ENCODE measurements around the gene DBI.
A peak's percentile ranks its signal among the peaks of the same experiment; 100 is the strongest.
"Not testable (repeated sequence)": the region's sequence is repeated elsewhere in the genome, so short reads cannot be mapped to it uniquely, and the experiment has no call there.

The DBI gene

DNA sequence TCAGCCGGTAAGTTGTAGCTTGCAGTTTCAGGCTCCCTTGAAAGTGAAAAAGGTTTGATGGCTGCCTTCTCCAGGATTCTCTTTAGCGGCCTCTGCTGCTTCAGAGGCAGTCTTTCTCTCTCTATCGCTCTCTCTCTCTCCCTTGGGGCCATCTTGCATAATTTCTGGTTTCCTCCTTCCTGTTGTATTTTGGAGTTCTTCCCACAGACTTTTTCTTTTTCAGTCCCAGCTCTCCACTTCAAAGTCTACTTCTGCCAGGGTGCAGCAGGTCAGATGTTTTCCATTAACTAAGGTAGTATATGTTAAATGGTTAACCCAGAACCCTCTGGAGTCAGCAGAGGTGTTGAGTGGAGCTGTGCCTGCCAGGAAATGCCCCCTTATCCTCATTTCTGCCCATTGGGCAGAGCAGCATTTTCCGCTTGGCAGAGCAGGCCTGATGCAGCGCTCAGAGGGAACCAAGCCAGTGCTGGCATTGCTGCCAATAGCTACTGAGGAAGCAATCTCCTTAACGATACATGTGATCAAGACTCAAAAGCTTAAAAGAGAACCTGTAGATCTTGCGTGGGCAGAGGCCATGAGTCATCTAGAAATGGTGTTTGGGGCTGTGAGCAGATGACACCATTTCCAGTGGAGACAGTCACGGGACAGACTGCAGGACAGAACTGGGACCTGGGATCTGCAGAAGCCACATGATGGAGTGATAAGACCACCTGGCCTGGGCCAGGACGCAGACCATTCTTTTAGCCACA is 20.8 kb downstream of the DBI start:
- peak; percentile 55 for DNase-seq (ENCODE audit: low read depth)
- TF ChIP-seq, protein P1, sequence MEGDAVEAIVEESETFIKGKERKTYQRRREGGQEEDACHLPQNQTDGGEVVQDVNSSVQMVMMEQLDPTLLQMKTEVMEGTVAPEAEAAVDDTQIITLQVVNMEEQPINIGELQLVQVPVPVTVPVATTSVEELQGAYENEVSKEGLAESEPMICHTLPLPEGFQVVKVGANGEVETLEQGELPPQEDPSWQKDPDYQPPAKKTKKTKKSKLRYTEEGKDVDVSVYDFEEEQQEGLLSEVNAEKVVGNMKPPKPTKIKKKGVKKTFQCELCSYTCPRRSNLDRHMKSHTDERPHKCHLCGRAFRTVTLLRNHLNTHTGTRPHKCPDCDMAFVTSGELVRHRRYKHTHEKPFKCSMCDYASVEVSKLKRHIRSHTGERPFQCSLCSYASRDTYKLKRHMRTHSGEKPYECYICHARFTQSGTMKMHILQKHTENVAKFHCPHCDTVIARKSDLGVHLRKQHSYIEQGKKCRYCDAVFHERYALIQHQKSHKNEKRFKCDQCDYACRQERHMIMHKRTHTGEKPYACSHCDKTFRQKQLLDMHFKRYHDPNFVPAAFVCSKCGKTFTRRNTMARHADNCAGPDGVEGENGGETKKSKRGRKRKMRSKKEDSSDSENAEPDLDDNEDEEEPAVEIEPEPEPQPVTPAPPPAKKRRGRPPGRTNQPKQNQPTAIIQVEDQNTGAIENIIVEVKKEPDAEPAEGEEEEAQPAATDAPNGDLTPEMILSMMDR (IDR thresholded peaks at IDR 0.05; ENCODE audit: control insufficient read depth, insufficient read depth, low read depth, low read length, missing control alignments), result peak; percentile 49
- H3K4me3 ChIP-seq (ENCODE audit: control insufficient read depth, low read depth, low read length), result no peak overlapping the region

DNA sequence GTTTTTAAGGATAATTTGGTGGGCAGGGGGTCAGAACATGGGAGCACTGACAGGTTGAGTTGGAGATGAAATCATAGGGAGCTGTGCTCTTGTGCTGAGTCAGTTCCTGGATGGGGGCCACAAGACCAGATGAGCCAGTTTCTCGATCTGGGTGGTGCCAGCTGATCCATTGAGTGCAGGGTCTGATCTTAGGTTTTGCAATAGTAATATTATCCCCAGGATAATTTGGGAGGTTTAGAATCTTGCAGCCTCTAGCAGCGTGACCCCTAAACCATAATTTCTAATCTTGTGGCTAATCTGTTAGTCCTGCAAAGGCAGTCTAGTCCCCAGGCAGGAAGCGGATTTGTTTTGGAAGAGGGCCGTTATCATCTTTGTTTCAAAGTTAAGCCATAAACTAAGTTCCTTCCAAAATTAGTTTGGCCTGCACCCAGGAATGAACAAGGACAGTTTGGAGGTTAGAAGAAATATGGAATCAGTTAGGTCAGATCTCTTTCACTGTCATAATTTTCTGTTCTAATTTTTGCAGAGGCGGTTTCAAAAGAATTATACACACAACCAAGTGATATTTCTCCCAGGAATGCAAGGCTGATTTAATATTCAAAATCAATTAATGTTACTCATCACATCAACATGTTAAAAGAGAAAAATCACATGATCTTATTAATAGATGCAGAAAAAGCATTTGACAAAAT is 23.0 kb downstream of the DBI start:
- TF ChIP-seq, protein P1 (IDR thresholded peaks at IDR 0.05; ENCODE audit: control insufficient read depth, insufficient read depth, low read depth, low read length, missing control alignments), result no peak
- H3K4me3 ChIP-seq (ENCODE audit: control insufficient read depth, low read depth, low read length), result no peak overlapping the region
- DNase-seq (ENCODE audit: low read depth), result peak; percentile 24

- no peak for DNase-seq (ENCODE audit: low read depth)
- H3K4me3 ChIP-seq (ENCODE audit: control insufficient read depth, low read depth, low read length), result no peak overlapping the region
- TF ChIP-seq, protein P1 (IDR thresholded peaks at IDR 0.05; ENCODE audit: control insufficient read depth, insufficient read depth, low read depth, low read length, missing control alignments), result no peak
Observed at GRCh38 chr2:119393971-119394748, 27.4 kb downstream of the DBI start.

DNA sequence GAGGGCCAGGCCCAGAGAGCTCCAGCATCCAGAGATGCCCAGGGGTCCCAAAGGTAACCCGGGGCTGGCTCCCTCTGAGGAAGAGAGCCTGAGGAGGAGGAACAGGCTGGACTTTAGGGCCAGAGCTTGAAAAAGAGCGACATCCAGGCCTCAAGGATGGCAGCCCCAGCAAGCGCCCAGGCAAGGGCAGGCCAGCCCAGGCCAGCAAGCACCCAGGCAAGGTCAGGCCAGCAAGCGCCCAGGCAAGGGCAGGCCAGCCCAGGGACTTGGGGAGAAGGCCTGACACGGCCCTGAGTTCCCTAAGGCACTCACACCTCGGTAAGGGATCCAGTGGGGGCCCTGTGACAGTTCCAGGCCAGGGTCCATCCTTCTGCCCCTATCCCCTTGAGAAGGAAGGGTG is 30.4 kb downstream of the DBI start:
- H3K4me3 ChIP-seq (ENCODE audit: control insufficient read depth, low read depth, low read length), result no peak overlapping the region
- TF ChIP-seq, protein P1 (IDR thresholded peaks at IDR 0.05; ENCODE audit: control insufficient read depth, insufficient read depth, low read depth, low read length, missing control alignments), result no peak
- no peak for DNase-seq (ENCODE audit: low read depth)

GRCh38 chr2:119402106-119402505 is 35.3 kb downstream of the DBI start:
- no peak overlapping the region for H3K4me3 ChIP-seq (ENCODE audit: control insufficient read depth, low read depth, low read length)
- no peak for DNase-seq (ENCODE audit: low read depth)
- TF ChIP-seq, protein P1 (IDR thresholded peaks at IDR 0.05; ENCODE audit: control insufficient read depth, insufficient read depth, low read depth, low read length, missing control alignments), result no peak

DNA sequence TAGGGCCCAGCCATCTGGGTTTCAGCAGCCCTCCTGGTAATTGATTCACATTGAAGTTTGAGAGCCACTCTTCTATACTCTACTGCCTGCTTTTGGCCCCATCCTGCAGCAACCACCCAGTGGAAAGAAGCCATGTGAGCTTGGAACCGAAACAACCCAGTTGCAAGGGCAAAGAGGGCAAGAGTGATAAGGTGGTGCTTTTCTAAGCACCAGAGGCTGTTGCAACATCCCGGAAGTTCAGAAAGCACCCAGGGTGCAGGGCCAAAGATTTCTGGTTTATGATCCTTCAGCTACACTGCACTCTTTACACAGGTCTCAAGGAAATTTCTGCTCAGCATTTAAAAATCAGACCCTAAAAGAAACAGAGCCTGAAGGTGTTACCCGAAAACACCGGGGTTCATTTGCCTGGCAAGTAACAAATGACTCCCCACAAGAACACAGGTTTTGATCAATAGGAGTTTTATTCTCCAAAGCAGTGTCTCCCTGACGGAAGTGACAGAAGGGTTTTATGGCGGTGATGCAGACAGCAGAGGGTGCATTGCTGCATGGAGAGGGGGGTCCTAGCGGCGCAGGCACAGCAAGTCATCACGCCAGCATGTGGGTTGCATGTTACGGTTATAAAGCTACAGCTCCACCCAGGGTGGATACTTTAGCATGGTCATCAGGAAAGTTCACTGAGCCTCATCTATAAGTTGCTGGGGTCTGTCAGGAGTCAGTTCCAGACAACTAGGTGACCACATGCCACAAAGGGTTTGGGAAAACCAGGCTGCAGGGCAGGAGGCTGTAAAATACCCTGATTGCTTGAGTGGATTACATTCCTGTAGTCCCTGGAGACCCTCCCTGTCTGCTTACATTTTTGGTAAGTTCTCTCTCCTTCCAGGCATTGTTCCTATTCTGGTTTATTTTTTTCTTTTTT is 36.1 kb downstream of the DBI start:
- H3K4me3 ChIP-seq (ENCODE audit: control insufficient read depth, low read depth, low read length), result no peak overlapping the region
- DNase-seq (ENCODE audit: low read depth), result no peak
- TF ChIP-seq, protein P1 (IDR thresholded peaks at IDR 0.05; ENCODE audit: control insufficient read depth, insufficient read depth, low read depth, low read length, missing control alignments), result no peak

- not testable (repeated sequence) for DNase-seq (ENCODE audit: low read depth); H3K4me3 ChIP-seq (ENCODE audit: control insufficient read depth, low read depth, low read length)
Observed at GRCh38 chr2:119403618-119404017, 36.8 kb downstream of the DBI start.
